Glomerular endothelial cell (primary cell): ENCODE data around the gene TREH. TPM values are rescaled to one million over a fixed set of nuclear protein-coding genes. Genes with fewer than 3 reads are reported as not detected.
"Not testable (repeated sequence)": the region's sequence is repeated elsewhere in the genome, so short reads cannot be mapped to it uniquely, and the experiment has no call there.

Source experiments
- DNase-seq: peaks from one replicate; pipeline ENCODE4 v3.0.0-alpha.2; 2011; ENCODE audit warnings: low read depth, low spot score; ENCODE audit errors: extremely low read depth
- total RNA-seq: library from RNA; depleted of rRNA; stranded (reverse); fragments of >200 nt; gene quantifications from 2 replicates; pipeline ENCODE4 v1.2.3, GENCODE V29; 2015

The TREH gene
- total RNA-seq, 1 donor from 2014 or later = not detected

GRCh38 chr11:118618115-118618990 is 61.1 kb downstream of the TREH start:
- DNase-seq = no peak

GRCh38 chr11:118615976-118616371 is 63.5 kb downstream of the TREH start:
- DNase-seq = no peak

- DNase-seq = no peak
These were observed 64.0 kb downstream of the TREH start for GRCh38 chr11:118615282-118615975.

- no peak for DNase-seq
These were observed 64.9 kb downstream of the TREH start for GRCh38 chr11:118614511-118614910.

- DNase-seq = peak; percentile 83
These were observed 67.1 kb downstream of the TREH start for GRCh38 chr11:118612378-118612777.

- DNase-seq = not testable (repeated sequence)
These were observed 68.0 kb downstream of the TREH start for GRCh38 chr11:118611433-118611795.

GRCh38 chr11:118610773-118611432 is 68.5 kb downstream of the TREH start:
- no peak for DNase-seq

- DNase-seq = no peak
These were observed 69.2 kb downstream of the TREH start for GRCh38 chr11:118610225-118610772.

- no peak for DNase-seq
These were observed 69.8 kb downstream of the TREH start for GRCh38 chr11:118609380-118610224.

GRCh38 chr11:118608360-118609227 is 70.9 kb downstream of the TREH start:
- no peak for DNase-seq

GRCh38 chr11:118607401-118608359 is 71.8 kb downstream of the TREH start, which contains the start of gene PHLDB1:
TSS of gene PHLDB1 (plus strand) at chr11:118607615. CDS start at chr11:118613837, 6,222 bp downstream.
- no peak for DNase-seq

Other genes with a start within 250 kb of the TREH start
- 49.5 and 79.9 TPM in 2 replicates for gene KMT2A, start 243.2 kb downstream of the TREH start, total RNA-seq
- gene TTC36, start 152.2 kb downstream of the TREH start, total RNA-seq = 2.5 and 2.6 TPM in 2 replicates
- 23.3 and 30.7 TPM in 2 replicates for gene TMEM25, start 148.5 kb downstream of the TREH start, total RNA-seq
- gene IFT46, start 113.7 kb downstream of the TREH start, total RNA-seq = 23.0 and 30.6 TPM in 2 replicates
- 140 and 158 TPM in 2 replicates for gene ARCN1, start 107.2 kb downstream of the TREH start, total RNA-seq
- 111 and 156 TPM in 2 replicates for gene PHLDB1, start 72.0 kb downstream of the TREH start, total RNA-seq
- gene DDX6, start 111.5 kb upstream of the TREH start, total RNA-seq = 101 and 110 TPM in 2 replicates
- not detected in 2 replicates for gene CXCR5, start 204.2 kb upstream of the TREH start, total RNA-seq
- gene BCL9L, start 246.3 kb upstream of the TREH start, total RNA-seq = 30.8 and 39.1 TPM in 2 replicates